ENCODE results near the gene SULT6B1.

SULT6B1 gene

DNA sequence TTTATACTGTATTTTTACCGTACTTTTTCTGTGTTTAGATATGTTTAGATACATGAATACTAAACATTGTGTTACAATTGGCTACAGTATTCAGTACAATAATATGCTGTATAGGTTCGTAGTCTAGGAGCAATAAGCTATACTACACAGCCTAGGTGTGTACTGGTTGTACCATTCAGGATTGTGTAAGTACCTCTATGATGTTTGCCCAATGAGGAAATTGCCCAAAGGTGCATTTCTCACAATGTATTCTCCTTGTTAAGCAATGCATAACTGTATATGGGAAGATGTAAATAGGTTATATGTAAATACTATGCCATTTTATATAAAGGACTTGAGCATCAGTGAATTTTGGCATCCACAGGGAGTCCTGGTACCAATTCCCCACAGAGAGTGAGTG is 42.4 kb downstream of the SULT6B1 start:
- TF ChIP-seq ZFX (IDR thresholded peaks at IDR 0.05; ENCODE audit: borderline replicate concordance) (no peak), CTCF (IDR thresholded peaks at IDR 0.05) (no peak)
- no peak overlapping the region for H3K27ac ChIP-seq

GRCh38 chr2:37143974-37144373 is 44.5 kb downstream of the SULT6B1 start:
- TF ChIP-seq ZFX (IDR thresholded peaks at IDR 0.05; ENCODE audit: borderline replicate concordance) (no peak), CTCF (IDR thresholded peaks at IDR 0.05) (no peak)
- H3K27ac ChIP-seq, result no peak overlapping the region

GRCh38 chr2:37142546-37142945 is 45.9 kb downstream of the SULT6B1 start:
- no peak for TF ChIP-seq CTCF (IDR thresholded peaks at IDR 0.05)
- no peak for TF ChIP-seq ZFX (IDR thresholded peaks at IDR 0.05; ENCODE audit: borderline replicate concordance)
- no peak overlapping the region for H3K27ac ChIP-seq

- TF ChIP-seq CTCF (IDR thresholded peaks at IDR 0.05) (no peak), ZFX (IDR thresholded peaks at IDR 0.05; ENCODE audit: borderline replicate concordance) (no peak)
- H3K27ac ChIP-seq, result no peak overlapping the region
Measured at GRCh38 chr2:37132914-37133313, 55.6 kb downstream of the SULT6B1 start.

DNA sequence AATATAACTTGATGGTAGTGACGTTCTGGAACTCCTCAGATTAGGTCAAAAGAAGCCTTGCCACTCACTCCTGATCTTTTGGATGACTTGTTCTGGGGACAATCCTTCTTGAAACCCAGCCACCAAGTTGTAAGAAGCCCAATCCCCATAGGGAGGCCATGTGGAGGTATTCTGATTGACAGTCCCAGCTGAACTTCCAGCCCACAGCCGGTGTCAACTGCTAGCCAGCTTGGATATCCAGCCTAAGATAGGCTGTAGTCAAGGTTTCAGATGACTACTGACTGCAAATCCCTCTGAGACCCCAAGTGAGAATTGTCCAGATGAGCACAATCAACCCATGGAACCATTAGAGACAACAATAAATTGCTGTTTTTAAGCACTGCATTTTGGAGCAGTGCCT is 63.1 kb downstream of the SULT6B1 start:
- no peak overlapping the region for H3K27ac ChIP-seq
- TF ChIP-seq ZFX (IDR thresholded peaks at IDR 0.05; ENCODE audit: borderline replicate concordance), result no peak
- no peak for TF ChIP-seq CTCF (IDR thresholded peaks at IDR 0.05)

- no peak for TF ChIP-seq CTCF (IDR thresholded peaks at IDR 0.05)
- no peak for TF ChIP-seq ZFX (IDR thresholded peaks at IDR 0.05; ENCODE audit: borderline replicate concordance)
- no peak overlapping the region for H3K27ac ChIP-seq
Measured at GRCh38 chr2:37119157-37119556, 69.3 kb downstream of the SULT6B1 start.

Data from 22Rv1 (cell line).